Ishikawa (cell line): ENCODE measurements around the gene DNAJC15.

ENCODE experiments used
- NFIC ChIP-seq: IDR thresholded peaks from 2 replicates; pipeline ENCODE4 v1.6.1; 2012
- RAD21 ChIP-seq: IDR thresholded peaks from 2 replicates; pipeline ENCODE4 v1.6.1; 2012; ENCODE audit warnings: low read depth
- TEAD4 ChIP-seq: IDR thresholded peaks from 2 replicates; pipeline ENCODE4 v1.6.1; 2012
- YY1 ChIP-seq: IDR thresholded peaks from 2 replicates; pipeline ENCODE4 v1.6.1; 2012; ENCODE audit warnings: low read depth
- TF ChIP-seq, protein P1 (sequence below): IDR thresholded peaks from 2 replicates; pipeline ENCODE4 v1.6.1; 2012

DNA sequence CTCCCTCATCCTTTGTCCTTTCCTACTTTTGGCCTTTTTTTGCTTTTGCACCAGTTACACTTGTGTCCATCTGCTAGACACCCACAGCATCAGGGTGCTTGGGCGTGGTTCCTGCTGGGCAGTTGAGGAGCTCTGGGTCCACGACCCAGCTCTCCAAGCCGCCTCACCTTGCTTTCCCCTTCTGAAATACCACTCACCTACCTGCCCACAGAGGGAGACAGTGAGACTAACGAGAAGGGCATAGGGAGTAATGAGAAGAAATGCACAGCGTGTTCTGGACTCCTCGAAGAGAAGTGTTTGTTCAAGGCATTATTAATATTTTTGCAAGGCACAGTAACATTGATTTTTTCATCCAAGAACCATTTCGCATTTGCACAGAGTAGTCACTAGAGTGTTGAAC lies 92.9 kb downstream of the DNAJC15 start:
- TF ChIP-seq TEAD4 (no peak), YY1 (no peak), NFIC (no peak), RAD21 (no peak)
- TF ChIP-seq, protein P1, sequence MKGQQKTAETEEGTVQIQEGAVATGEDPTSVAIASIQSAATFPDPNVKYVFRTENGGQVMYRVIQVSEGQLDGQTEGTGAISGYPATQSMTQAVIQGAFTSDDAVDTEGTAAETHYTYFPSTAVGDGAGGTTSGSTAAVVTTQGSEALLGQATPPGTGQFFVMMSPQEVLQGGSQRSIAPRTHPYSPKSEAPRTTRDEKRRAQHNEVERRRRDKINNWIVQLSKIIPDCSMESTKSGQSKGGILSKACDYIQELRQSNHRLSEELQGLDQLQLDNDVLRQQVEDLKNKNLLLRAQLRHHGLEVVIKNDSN: no peak
